ENCODE data around the gene PMAIP1.
"Not testable (repeated sequence)": the region's sequence is repeated elsewhere in the genome, so short reads cannot be mapped to it uniquely, and the experiment has no call there.

The PMAIP1 gene

DNA sequence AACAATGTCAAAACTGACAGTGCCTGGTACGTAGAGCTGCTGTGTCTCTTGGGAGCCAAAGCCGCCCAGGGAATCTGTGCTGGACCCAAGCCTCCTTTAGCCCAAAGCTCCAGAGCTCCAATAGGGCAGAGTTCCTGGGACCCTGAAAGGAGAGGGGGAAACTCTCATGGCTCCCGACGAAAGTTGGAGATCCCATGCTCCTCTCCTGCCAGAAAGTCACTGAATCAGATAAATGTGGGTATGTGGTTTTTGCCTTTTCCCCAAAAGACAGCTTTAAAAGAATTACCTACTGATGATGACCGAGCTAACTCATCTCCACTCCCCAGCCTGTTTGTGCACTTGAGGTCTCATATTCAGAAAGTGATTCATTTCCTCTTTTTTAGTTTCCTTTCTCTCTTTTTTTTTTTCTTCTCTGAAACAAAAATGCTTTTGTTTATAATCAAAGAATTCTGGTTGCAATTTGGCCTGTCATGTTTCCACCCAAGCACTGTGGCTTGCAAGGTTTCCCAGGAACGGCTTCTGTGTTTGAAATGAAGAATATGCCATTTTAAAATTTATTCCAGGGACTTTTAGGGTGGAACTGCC is 14.1 kb upstream of the PMAIP1 start:
- peak; percentile 65 for DNase-seq (ENCODE audit: low spot score)

GRCh38 chr18:59886399-59886798 is 13.4 kb upstream of the PMAIP1 start:
- DNase-seq (ENCODE audit: low spot score), result not testable (repeated sequence)

DNA sequence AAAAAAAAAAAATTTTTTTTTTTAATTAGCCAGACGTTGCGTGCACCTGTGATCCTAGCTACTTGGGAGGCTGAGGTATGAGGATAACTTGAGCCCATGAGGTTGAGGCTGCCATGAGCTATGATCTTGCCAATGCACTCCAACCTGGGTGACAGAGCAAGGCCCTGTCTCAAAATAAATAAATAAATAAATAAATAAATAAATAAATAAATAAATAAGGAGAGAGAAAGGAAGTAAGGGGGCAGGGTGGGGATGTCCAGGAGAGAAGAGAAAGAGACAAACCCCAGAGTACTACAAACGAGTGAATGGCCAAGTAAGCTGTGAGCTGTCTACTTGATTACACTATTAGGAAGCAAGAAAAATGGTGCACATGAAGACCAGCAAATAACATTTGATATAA is 7.7 kb upstream of the PMAIP1 start:
- DNase-seq (ENCODE audit: low spot score), result no peak

DNA sequence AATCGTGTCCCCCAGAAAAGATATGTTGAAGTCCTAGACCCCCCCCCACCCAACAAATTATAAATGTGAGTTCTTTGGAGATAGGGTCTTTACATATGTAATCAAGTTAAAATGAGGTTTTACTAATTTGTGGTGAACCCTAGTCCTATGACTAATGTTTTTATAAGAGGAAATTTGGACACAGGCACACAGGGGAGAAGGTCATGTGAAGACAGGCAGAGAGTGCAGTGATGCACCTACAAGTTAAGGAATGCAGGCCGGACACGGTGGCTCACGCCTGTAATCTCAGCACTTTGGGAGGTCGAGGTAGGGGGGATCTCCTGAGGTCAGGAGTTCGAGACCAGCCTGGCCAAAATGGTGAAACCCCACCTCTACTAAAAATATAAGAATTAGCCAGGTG is 5.8 kb upstream of the PMAIP1 start:
- no peak for DNase-seq (ENCODE audit: low spot score)

GRCh38 chr18:59897321-59897954 is 2.4 kb upstream of the PMAIP1 start:
- DNase-seq (ENCODE audit: low spot score), result no peak

- DNase-seq (ENCODE audit: low spot score), result no peak
Observed at GRCh38 chr18:59898093-59898492, 1.7 kb upstream of the PMAIP1 start.

DNA sequence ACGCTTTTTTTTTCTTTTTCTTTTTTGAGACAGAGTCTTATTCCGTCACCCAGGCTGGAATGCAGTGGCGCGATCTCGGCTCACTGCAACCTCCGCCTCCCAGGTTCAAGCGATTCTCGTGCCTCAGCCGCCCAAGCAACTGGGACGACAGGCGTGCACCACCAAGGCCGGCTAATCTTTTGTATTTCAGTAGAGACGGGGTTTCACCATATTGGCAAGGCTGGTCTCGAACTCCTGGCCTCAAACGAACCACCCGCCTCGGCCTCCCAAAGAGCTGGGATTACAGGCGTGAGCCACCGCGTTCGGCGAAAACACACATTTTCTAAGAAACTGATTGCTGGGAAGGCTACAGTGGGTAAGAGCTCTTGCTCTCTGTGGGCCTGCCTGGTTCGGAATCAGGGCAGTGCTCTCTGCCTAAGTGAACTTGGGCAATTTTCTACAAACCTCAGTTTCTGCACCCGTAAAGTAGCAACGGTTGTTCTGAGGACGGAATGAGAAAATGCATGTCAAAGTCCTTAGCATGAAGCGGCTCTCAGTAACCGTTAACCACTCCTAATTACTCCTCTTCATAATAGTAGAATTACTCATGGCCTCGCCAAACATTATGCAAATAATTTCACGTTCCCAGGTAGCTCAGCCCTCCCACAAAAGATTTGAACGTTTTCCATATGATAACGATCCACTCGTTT is 1.0 kb upstream of the PMAIP1 start:
- no peak for DNase-seq (ENCODE audit: low spot score)

GRCh38 chr18:59900222-59901128 is 679 bp downstream of the PMAIP1 start:
- DNase-seq (ENCODE audit: low spot score), result peak; percentile 33

DNA sequence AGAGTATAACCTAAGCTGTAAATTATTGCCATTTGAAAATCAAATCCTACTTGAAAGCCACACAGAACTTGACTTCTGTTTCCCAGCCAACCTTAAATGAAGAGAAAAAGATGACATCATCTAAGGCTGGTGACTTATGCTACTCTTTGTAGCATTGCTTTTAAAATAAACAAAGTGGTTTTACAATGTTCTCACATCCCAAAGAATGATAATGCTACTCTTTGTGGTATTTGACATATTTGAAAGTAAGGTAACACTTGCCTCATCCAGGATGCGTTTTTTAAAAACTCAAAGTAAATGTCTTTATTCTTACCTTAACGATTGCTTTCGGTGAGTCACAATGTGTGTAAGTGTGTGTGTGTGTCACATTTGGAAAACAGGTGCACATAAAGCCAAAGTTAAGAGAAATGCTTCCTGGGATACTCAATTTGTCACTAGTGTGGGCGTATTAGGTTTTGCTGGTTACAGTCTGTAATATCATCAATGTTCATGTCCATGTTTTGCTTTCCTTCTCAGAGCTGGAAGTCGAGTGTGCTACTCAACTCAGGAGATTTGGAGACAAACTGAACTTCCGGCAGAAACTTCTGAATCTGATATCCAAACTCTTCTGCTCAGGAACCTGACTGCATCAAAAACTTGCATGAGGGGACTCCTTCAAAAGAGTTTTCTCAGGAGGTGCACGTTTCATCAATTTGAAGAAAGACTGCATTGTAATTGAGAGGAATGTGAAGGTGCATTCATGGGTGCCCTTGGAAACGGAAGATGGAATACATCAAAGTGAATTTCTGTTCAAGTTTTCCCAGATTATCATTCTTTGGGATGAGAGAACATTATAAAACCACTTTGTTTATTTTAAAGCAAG is 2.6 kb downstream of the PMAIP1 start:
- DNase-seq (ENCODE audit: low spot score), result no peak

GRCh38 chr18:59902993-59903610 is 3.3 kb downstream of the PMAIP1 start:
- DNase-seq (ENCODE audit: low spot score), result no peak

DNA sequence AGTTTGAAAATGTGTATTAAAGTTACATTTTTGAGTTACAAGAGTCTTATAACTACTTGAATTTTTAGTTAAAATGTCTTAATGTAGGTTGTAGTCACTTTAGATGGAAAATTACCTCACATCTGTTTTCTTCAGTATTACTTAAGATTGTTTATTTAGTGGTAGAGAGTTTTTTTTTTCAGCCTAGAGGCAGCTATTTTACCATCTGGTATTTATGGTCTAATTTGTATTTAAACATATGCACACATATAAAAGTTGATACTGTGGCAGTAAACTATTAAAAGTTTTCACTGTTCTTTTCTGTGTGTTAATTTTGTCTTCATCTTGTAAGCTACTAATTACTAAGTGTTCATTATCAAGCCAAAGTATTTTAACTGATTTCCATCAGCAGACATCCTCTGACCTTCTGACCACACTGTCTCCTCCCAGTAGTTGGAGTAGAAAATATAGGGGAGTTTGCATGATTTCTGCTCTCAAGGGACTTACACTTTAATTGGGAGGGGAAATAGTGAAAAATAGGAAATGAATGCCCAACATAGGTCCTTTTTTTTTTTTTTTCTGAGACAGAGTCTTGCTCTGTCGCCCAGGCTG is 4.3 kb downstream of the PMAIP1 start:
- DNase-seq (ENCODE audit: low spot score), result no peak

- no peak for DNase-seq (ENCODE audit: low spot score)
Observed at GRCh38 chr18:59905686-59906091, 5.9 kb downstream of the PMAIP1 start.

DNA sequence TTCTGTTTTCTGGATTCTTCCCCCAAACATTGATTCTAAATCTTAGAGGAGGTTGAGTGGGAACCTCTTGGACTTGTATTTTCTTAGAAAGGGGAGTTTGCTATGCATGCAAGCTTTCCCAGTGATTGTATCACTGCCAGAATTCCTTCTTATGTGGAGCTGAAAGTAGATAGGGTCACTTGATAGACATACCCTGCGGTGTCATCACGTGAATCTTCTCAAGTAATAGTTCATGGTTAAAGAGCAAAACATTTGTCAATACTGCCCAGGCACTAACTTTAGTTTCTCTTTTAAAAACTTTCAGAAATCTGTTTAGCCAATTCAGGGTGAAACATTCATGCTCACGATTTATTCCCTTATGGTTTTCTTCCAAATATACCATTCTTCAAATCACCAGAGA is 6.4 kb downstream of the PMAIP1 start:
- no peak for DNase-seq (ENCODE audit: low spot score)

GRCh38 chr18:59907172-59907571 is 7.4 kb downstream of the PMAIP1 start:
- no peak for DNase-seq (ENCODE audit: low spot score)

- DNase-seq (ENCODE audit: low spot score), result no peak
Observed at GRCh38 chr18:59907660-59908059, 7.9 kb downstream of the PMAIP1 start.

DNA sequence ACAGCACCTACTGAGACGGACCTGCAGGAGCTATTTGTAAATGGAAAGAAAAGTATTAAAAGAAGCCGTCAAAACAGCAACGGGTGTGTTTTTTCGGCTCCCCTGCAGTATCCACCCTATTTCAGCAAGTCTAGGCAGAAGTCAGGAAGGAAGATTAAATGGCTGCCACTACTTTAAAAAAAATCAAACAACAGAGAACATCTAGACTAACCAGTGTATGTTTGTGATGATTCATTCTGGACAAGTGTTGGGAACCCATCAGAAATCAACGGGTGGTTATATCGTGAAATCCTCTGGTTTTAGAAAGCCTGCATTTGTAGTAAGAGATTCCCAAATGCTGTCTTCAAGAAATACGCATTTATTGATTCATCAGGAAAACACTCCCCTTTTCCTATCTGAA is 9.0 kb downstream of the PMAIP1 start:
- DNase-seq (ENCODE audit: low spot score), result no peak

DNA sequence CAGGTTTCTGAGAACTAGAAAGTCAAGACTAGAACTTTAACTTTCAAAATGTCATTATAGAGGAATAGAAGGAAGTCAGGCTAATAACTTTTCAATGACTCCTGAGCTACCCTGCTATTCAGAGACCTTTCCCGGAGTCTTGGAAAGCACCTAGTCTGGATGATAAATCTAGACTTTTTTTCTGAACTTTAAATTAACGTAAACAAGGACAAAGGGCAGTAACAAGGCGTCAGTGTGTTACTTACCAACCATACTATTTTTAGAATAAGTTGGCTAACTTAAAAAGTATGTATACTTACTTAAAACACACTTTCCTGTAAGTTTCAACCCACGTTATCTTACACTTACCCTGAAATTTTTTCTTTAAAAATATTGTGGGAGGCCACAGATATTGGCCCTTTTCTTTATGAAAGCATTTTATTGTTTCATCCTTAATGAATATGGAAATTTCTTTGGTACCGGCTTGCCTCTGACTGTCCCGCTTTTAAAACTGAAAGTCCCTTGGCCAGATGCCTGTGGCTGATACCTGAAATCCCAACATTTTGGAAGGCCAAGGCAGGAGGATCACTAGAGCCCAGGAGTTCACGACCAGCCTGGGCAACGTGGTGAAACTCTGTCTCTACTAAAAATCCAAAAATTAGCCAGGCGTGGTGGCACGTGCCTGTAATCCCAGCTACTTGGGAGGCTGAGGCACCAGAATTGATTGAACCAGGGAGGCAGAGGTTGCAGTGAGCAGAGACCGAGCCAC is 9.7 kb downstream of the PMAIP1 start:
- no peak for DNase-seq (ENCODE audit: low spot score)

DNA sequence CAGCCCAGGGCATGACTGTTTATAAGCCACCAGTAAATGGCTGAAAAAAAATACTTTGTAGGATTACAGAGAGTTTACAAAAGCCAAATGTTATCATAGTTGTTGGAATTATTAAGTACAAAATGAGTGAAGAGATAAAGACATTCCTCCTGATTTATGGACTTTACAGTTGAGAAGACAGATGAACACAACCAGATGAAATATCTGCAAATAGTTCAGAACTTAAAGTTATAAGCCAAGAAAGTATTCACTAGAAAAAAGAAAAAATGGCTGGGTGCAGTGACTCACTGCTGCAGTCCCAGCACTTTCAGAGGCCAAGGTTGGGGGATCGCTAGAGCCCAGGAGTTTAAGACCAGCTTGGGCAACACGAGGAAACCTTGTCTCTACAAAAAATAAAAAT is 11.2 kb downstream of the PMAIP1 start:
- DNase-seq (ENCODE audit: low spot score), result no peak

GRCh38 chr18:59911600-59911999 is 11.8 kb downstream of the PMAIP1 start:
- no peak for DNase-seq (ENCODE audit: low spot score)

GRCh38 chr18:59912007-59912550 is 12.3 kb downstream of the PMAIP1 start:
- no peak for DNase-seq (ENCODE audit: low spot score)
